Fibroblast of villous mesenchyme (primary cell): Measurements from ENCODE around the gene SNN. TPM values are rescaled to one million over a fixed set of nuclear protein-coding genes. Genes with fewer than 3 reads are reported as not detected.

Experiments used
- DNase-seq: peaks from one replicate; pipeline ENCODE4 v3.0.0-alpha.2; 2010; ENCODE audit warnings: low read depth
- H3K4me3 ChIP-seq: 2 replicates; pipeline ENCODE4 v1.5.1; 2011; ENCODE audit warnings: low read depth, mild to moderate bottlenecking, low read length
- total RNA-seq: library from RNA; depleted of rRNA; stranded (reverse); fragments of >200 nt; gene quantifications from 2 replicates; pipeline ENCODE4 v1.2.3, GENCODE V29; 2012
- TF ChIP-seq, protein P1 (sequence below): IDR thresholded peaks from 2 replicates; pipeline ENCODE4 v1.5.1; 2012; ENCODE audit warnings: low read depth, mild to moderate bottlenecking, low read length; ENCODE audit not compliant: insufficient read depth

The SNN gene
- total RNA-seq, 1 donor = 13.0 TPM

DNA sequence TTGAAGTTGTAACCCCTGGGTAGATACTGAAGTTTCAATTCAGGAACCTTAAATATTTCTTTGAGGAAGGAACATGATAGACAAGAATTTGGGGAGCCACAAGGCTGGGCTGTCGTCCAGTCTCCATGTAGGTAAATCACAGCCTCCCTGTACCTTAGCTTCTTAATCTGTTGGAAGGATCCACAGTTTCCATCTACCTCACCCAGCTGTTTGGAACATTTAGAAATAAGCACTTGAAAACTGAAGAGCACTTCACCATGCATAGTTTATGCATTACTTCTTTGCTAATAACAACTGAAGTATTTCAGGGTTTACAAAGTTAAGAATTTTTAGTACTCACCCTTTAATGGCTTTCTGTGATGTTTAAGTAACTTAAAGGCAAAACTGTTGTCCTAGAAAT, 57.2 kb downstream of the SNN start:
- TF ChIP-seq, protein P1, sequence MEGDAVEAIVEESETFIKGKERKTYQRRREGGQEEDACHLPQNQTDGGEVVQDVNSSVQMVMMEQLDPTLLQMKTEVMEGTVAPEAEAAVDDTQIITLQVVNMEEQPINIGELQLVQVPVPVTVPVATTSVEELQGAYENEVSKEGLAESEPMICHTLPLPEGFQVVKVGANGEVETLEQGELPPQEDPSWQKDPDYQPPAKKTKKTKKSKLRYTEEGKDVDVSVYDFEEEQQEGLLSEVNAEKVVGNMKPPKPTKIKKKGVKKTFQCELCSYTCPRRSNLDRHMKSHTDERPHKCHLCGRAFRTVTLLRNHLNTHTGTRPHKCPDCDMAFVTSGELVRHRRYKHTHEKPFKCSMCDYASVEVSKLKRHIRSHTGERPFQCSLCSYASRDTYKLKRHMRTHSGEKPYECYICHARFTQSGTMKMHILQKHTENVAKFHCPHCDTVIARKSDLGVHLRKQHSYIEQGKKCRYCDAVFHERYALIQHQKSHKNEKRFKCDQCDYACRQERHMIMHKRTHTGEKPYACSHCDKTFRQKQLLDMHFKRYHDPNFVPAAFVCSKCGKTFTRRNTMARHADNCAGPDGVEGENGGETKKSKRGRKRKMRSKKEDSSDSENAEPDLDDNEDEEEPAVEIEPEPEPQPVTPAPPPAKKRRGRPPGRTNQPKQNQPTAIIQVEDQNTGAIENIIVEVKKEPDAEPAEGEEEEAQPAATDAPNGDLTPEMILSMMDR = no peak
- no peak overlapping the region for H3K4me3 ChIP-seq
- no peak for DNase-seq

DNA sequence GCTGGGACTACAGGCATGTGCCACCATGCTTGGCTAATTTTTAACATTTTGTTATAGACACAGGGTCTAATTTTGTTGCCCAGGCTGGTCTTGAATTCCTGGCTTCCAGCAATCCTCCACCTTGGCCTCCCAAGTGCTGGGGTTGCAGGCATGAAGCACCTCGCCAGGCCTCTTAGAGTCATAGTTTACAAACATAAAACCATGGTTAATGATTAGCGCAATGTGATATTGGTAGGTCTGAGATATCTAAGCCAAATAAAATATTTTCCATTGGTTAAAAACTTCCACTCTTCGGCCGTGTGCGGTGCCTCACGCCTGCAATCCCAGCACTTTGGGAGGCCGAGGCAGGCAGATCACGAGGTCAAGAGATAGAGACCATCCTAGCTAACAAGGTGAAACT, 57.8 kb downstream of the SNN start:
- no peak overlapping the region for H3K4me3 ChIP-seq
- TF ChIP-seq, protein P1 = no peak
- DNase-seq = no peak

DNA sequence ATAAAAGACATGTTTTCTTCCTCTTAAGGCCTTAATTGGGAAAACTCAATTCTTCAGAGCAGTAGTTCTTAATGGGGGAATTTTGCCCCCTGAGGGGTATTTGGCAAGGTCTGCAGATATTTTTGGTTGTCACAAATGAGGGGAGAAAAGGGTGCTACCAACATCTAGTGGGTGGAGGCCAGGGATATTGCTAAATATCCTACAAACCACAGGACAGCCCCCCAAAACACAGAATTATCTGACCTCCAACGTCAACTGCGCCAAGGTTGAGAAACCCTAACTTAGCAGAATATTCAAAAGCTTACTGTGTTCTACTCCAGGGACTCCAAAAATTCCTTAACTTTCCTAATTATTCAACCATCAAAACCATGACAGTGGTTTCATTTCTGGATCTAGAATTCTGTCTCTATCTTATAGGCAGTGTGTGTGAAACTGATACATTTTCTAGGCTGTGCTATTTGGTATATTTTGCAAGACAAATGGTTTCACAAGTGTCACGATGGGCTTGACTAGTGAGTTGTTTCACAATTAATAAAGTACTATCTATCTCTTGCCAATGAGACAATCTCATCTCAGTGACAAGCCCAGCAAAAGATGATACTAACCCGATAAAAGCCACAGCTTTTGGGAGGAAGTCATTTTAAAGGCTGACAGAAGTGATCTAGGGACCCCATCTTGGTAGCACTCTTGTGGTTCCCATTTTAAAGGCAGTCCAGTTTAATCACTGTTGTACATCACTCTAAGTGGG, 59.7 kb downstream of the SNN start:
- TF ChIP-seq, protein P1 = no peak
- DNase-seq = no peak
- no peak overlapping the region for H3K4me3 ChIP-seq

Other genes starting within 250 kb of the SNN start
- gene LITAF, start 81.5 kb upstream of the SNN start, total RNA-seq = 45.7 and 96.7 TPM in 2 replicates
- gene TXNDC11, start 74.4 kb downstream of the SNN start, total RNA-seq = 27.1 and 30.2 TPM in 2 replicates
- 39.0 and 59.2 TPM in 2 replicates for gene ZC3H7A, start 128.8 kb downstream of the SNN start, total RNA-seq
- gene RSL1D1, start 183.1 kb downstream of the SNN start, total RNA-seq = 57.7 and 117 TPM in 2 replicates
- gene GSPT1, start 247.5 kb downstream of the SNN start, total RNA-seq = 104 and 170 TPM in 2 replicates